Fibroblast of skin of back (primary cell): ENCODE results near the gene NACC1. TPM values are rescaled to one million over a fixed set of nuclear protein-coding genes. Genes with fewer than 3 reads are reported as not detected.

Experiments used
- DNase-seq: peaks from one replicate; pipeline ENCODE4 v3.0.0-alpha.2; 2013
- polyA plus RNA-seq, 2 experiments: library from polyadenylated mRNA; unstranded; fragments of 120-200 nt; gene quantifications; one replicate each; pipeline ENCODE4 v1.2.1, GENCODE V29; 2013; ENCODE audit not compliant: insufficient read length in 2 of 2

Gene NACC1
- 75.0 TPM for polyA plus RNA-seq (2013, experiment 1 of 2; ENCODE audit: insufficient read length)
- 44.7 TPM for polyA plus RNA-seq (2013, experiment 2 of 2; ENCODE audit: insufficient read length)

- DNase-seq: peak; percentile 91
Measured at GRCh38 chr19:13117772-13118423, at the start of gene NACC1. Gene NACC1, plus strand, starts transcription at chr19:13118264. Its CDS starts 16,944 bp downstream, at chr19:13135208.

GRCh38 chr19:13069415-13070359, 48.4 kb upstream of the NACC1 start:
- no peak for DNase-seq

GRCh38 chr19:13070425-13071140, 47.5 kb upstream of the NACC1 start:
- DNase-seq: no peak

- DNase-seq: no peak
Measured at GRCh38 chr19:13071444-13072187, 46.4 kb upstream of the NACC1 start.

- DNase-seq: no peak
Measured at GRCh38 chr19:13072188-13072908, 45.7 kb upstream of the NACC1 start.

GRCh38 chr19:13073263-13073662, 44.8 kb upstream of the NACC1 start:
- no peak for DNase-seq

GRCh38 chr19:13074378-13074777, 43.7 kb upstream of the NACC1 start:
- no peak for DNase-seq

GRCh38 chr19:13076320-13076719, 41.7 kb upstream of the NACC1 start:
- DNase-seq: no peak

- no peak for DNase-seq
Measured at GRCh38 chr19:13076787-13077186, 41.3 kb upstream of the NACC1 start.

- DNase-seq: no peak
Measured at GRCh38 chr19:13077240-13077639, 40.8 kb upstream of the NACC1 start.

- DNase-seq: no peak
Measured at GRCh38 chr19:13078381-13078780, 39.7 kb upstream of the NACC1 start.

GRCh38 chr19:13078897-13079541, 39.0 kb upstream of the NACC1 start:
- no peak for DNase-seq

GRCh38 chr19:13079542-13079986, 38.5 kb upstream of the NACC1 start:
- DNase-seq: peak; percentile 58

GRCh38 chr19:13082192-13083007, 35.7 kb upstream of the NACC1 start:
- peak; percentile 92 for DNase-seq

GRCh38 chr19:13083008-13083404, 35.1 kb upstream of the NACC1 start:
- no peak for DNase-seq

- peak; percentile 31 for DNase-seq
Measured at GRCh38 chr19:13083627-13084026, 34.4 kb upstream of the NACC1 start.

GRCh38 chr19:13085666-13086065, 32.4 kb upstream of the NACC1 start:
- DNase-seq: no peak

- no peak for DNase-seq
Measured at GRCh38 chr19:13086341-13086740, 31.7 kb upstream of the NACC1 start.

- no peak for DNase-seq
Measured at GRCh38 chr19:13087295-13087694, 30.8 kb upstream of the NACC1 start.
